HEK293 (cell line): Measurements from ENCODE around the gene IL9.

ENCODE experiments used
- CTCF ChIP-seq: fragments of 450-650 bp; formaldehyde crosslinking; IDR thresholded peaks from 2 replicates; pipeline ENCODE4 v1.5.1; 2016; ENCODE audit warnings: missing biosample characterization, missing genetic modification characterization
- MYNN ChIP-seq: fragments of 450-650 bp; formaldehyde crosslinking; IDR thresholded peaks from 2 replicates; pipeline ENCODE4 v1.5.1; 2016; ENCODE audit warnings: missing biosample characterization, missing genetic modification characterization, borderline replicate concordance
- REST ChIP-seq: fragments of 450-650 bp; formaldehyde crosslinking; IDR thresholded peaks from 2 replicates; pipeline ENCODE4 v1.5.1; 2016; ENCODE audit warnings: missing biosample characterization, missing genetic modification characterization
- SP2 ChIP-seq: fragments of 450-650 bp; formaldehyde crosslinking; IDR thresholded peaks from 2 replicates; pipeline ENCODE4 v1.5.1; 2016; ENCODE audit warnings: missing biosample characterization, missing genetic modification characterization
- YY2 ChIP-seq: fragments of 450-650 bp; formaldehyde crosslinking; IDR thresholded peaks from 2 replicates; pipeline ENCODE4 v1.5.1; 2016; ENCODE audit warnings: missing biosample characterization, missing genetic modification characterization

- TF ChIP-seq CTCF (no peak), SP2 (tag by site-specific recombination) (no peak), REST (tag by site-specific recombination) (no peak), MYNN (no peak), YY2 (tag by site-specific recombination) (no peak)
Measured at GRCh38 chr5:135891268-135891667, 4.4 kb downstream of the IL9 start.
